ENCODE data around the gene RHO. TPM values are rescaled to one million over a fixed set of nuclear protein-coding genes. Genes with fewer than 3 reads are reported as not detected.

The RHO gene
- total and polyA plus RNA-seq, 2 donors (not counting 3 experiments of a cell fraction or from before 2014, with no cell fraction given): not detected

GRCh38 chr3:129522953-129523352, 5.5 kb upstream of the RHO start:
- H3K27ac ChIP-seq (ENCODE audit: insufficient read depth, low read depth, low read length): no peak overlapping the region
- no TSS peak for BruUV-seq (replicated peaks)
- intact Hi-C loops (cut with micrococcal nuclease) (no loop called here), dilution Hi-C loops (cut with MboI; ENCODE audit: extremely low pct_ligation_motif_present, low sequenced_read_pairs) (no loop called here)
- DNase-seq (ENCODE audit: low read depth, low spot score) (no peak), FAIRE-seq (no peak)
- H3K79me2 ChIP-seq (ENCODE audit: control insufficient read depth, insufficient read depth, low read length): no peaks in the 10 kb centered on the region
- H3K4me2 ChIP-seq (ENCODE audit: insufficient read depth, low read length): no peak overlapping the region
- H3K27me3 ChIP-seq (ENCODE audit: control insufficient read depth in 2 of 2, insufficient read depth in 2 of 2, low read length in 2 of 2): no peaks in the 10 kb centered on the region
- H3K9ac ChIP-seq (replicated peaks; ENCODE audit: extremely low read depth, insufficient read depth, low read length): no peak overlapping the region
- H3K36me3 ChIP-seq (ENCODE audit: control insufficient read depth in 2 of 2, extremely low read depth in 1 of 2, insufficient read depth in 2 of 2, low read length in 2 of 2): peaks cover 0 to 2% of the 10 kb centered on the region in 2 experiments
- no peaks in the 10 kb centered on the region for H3K9me1 ChIP-seq (replicated peaks; ENCODE audit: control insufficient read depth, extremely low read depth, insufficient read depth, low read length)
- H2AFZ ChIP-seq (ENCODE audit: low read depth, low read length): no peak overlapping the region
- no peaks in the 10 kb centered on the region for H4K20me1 ChIP-seq (replicated peaks; ENCODE audit: control insufficient read depth, extremely low read depth, insufficient read depth, low read length)
- H3K4me3 ChIP-seq (replicated peaks in 1 of 3; ENCODE audit: insufficient read depth in 1 of 3, low read depth in 1 of 3, low read length in 3 of 3): no peak overlapping the region
- no peak for TF ChIP-seq GATA2 (IDR thresholded peaks at IDR 0.05; ENCODE audit: insufficient read depth, insufficient read length, low read depth, low read length)
- TF ChIP-seq CTCF (IDR thresholded peaks at IDR 0.05; ENCODE audit: extremely low read depth in 1 of 2, insufficient read depth in 1 of 2, low read depth in 1 of 2, low read length in 2 of 2): no peak
- no peak for TF ChIP-seq MAX (IDR thresholded peaks at IDR 0.05; ENCODE audit: insufficient read depth, insufficient read length)
- no peak for TF ChIP-seq MYC (IDR thresholded peaks at IDR 0.05; ENCODE audit: low read depth, low read length)
- no peak for TF ChIP-seq FOS (IDR thresholded peaks at IDR 0.05; ENCODE audit: borderline replicate concordance, insufficient read depth, low read length)
- TF ChIP-seq POLR2A (IDR thresholded peaks at IDR 0.05; ENCODE audit: low read depth, low read length): no peak
- no peak for TF ChIP-seq EZH2 (IDR thresholded peaks at IDR 0.05; ENCODE audit: borderline replicate concordance, low read depth, low read length, severe bottlenecking)
- no peak for TF ChIP-seq POLR2AphosphoS5 (IDR thresholded peaks at IDR 0.05; ENCODE audit: insufficient read depth, low read depth, low read length)
- TF ChIP-seq JUN (IDR thresholded peaks at IDR 0.05; ENCODE audit: borderline replicate concordance, insufficient read depth, insufficient read length, low read depth): no peak
- H3K4me1 ChIP-seq (ENCODE audit: control insufficient read depth, extremely low read depth, insufficient read depth, low read length): peaks cover 4% of the 10 kb centered on the region
- CTCF ChIA-PET: interaction anchor here (1.2 to 1.4 kb wide), 3 partner anchors 12 to 33 kb away, joined by 3 to 7 read pairs (median 5); no protein-coding TSS in a partner anchor
- POLR2A ChIA-PET: no interaction called here
- no peaks in the 10 kb centered on the region for H3K9me3 ChIP-seq (replicated peaks; ENCODE audit: control insufficient read depth, insufficient read depth, low read length)

Data from endothelial cell of umbilical vein (primary cell).